Peyer's patch (tissue), 4 donors: Measurements from ENCODE around the gene WDR18. TPM values are rescaled to one million over a fixed set of nuclear protein-coding genes. Genes with fewer than 3 reads are reported as not detected.
A peak's percentile ranks its signal among the peaks of the same experiment; 100 is the strongest.

Experiments used
- DNase-seq, 3 donors: peaks; one replicate each; pipeline ENCODE4 v3.0.0-alpha.2; 2017 to 2019
- H3K27ac ChIP-seq, 4 donors: fragments of 200-600 bp; sonication (generic); one replicate each; pipeline ENCODE4 v1.5.1; 2016 to 2019
- H3K27me3 ChIP-seq, 2 donors: fragments of 200-600 bp; sonication (generic); one replicate each; pipeline ENCODE4 v1.5.1; 2019
- H3K36me3 ChIP-seq, 3 donors: fragments of 200-600 bp; sonication (generic); one replicate each; pipeline ENCODE4 v1.5.1; 2016 to 2019
- H3K4me1 ChIP-seq, 4 donors: fragments of 200-600 bp; sonication (generic); one replicate each; pipeline ENCODE4 v1.5.1; 2016 to 2019
- H3K4me3 ChIP-seq, 4 donors: fragments of 200-600 bp; sonication (generic); 1 replicate in 3 of 4; 2 replicates in 1 of 4; pipeline ENCODE4 v1.5.1; 2016 to 2019; ENCODE audit warnings: mild to moderate bottlenecking in 1 of 4
- H3K9me3 ChIP-seq, 4 donors: fragments of 200-600 bp; sonication (generic); one replicate each; pipeline ENCODE4 v1.5.1; 2016 to 2019; ENCODE audit warnings: mild to moderate bottlenecking in 1 of 4
- POLR2A ChIP-seq, 2 donors: fragments of 450-650 bp; IDR thresholded peaks; one replicate each; pipeline ENCODE4 v1.5.1; 2017; ENCODE audit warnings: antibody characterized with exemption in 2 of 2, mild to moderate bottlenecking in 2 of 2, moderate library complexity in 2 of 2
- total RNA-seq, 4 donors: library from RNA; depleted of rRNA; stranded (reverse); fragments of >200 nt; gene quantifications; one replicate each; pipeline ENCODE4 v1.1.0, GENCODE V29; 2016
- TF ChIP-seq, protein P1 (sequence below), 6 experiments: fragments of 450-650 bp in 4 of 6; fragments of 200-600 bp in 2 of 6; sonication (generic) in 1 of 6; IDR thresholded peaks; one replicate each; pipeline ENCODE4 v1.5.1; 2017 to 2019; ENCODE audit warnings: antibody characterized with exemption in 6 of 6, mild to moderate bottlenecking in 3 of 6, moderate library complexity in 1 of 6

The WDR18 gene
- total RNA-seq, 4 donors from 2014 or later: 26.4 to 58.8 (median 40.5) TPM

DNA sequence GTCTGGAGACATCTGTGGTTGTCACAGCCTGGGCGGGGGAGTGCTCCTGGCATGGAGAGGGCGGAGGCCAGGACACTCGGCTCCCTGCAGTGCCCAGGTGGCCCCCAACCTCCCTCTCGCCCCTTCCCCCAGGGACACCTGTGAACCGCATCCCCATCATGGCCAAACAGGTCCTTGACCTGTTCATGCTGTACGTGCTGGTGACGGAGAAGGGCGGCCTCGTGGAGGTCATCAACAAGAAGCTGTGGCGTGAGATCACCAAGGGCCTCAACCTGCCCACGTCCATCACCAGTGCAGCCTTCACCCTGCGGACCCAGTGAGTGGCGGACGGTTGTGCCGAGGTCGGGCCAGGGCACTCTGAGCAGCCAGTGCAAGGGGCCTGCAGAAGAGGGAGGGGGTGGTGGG, 20.0 kb upstream of the WDR18 start:
- H3K4me3 ChIP-seq: no peak overlapping the region
- no peak overlapping the region for H3K27ac ChIP-seq
- H3K4me1 ChIP-seq: no peaks in the 10 kb centered on the region
- peaks cover 0 to 32% (median 0%) of the 10 kb centered on the region in 3 donors for H3K36me3 ChIP-seq
- H3K9me3 ChIP-seq: no peaks in the 10 kb centered on the region
- DNase-seq: no peak
- no peaks in the 10 kb centered on the region for H3K27me3 ChIP-seq
- TF ChIP-seq POLR2A (IDR thresholded peaks at IDR 0.05): no peak
- TF ChIP-seq, protein P1, sequence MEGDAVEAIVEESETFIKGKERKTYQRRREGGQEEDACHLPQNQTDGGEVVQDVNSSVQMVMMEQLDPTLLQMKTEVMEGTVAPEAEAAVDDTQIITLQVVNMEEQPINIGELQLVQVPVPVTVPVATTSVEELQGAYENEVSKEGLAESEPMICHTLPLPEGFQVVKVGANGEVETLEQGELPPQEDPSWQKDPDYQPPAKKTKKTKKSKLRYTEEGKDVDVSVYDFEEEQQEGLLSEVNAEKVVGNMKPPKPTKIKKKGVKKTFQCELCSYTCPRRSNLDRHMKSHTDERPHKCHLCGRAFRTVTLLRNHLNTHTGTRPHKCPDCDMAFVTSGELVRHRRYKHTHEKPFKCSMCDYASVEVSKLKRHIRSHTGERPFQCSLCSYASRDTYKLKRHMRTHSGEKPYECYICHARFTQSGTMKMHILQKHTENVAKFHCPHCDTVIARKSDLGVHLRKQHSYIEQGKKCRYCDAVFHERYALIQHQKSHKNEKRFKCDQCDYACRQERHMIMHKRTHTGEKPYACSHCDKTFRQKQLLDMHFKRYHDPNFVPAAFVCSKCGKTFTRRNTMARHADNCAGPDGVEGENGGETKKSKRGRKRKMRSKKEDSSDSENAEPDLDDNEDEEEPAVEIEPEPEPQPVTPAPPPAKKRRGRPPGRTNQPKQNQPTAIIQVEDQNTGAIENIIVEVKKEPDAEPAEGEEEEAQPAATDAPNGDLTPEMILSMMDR (IDR thresholded peaks at IDR 0.05): no peak

DNA sequence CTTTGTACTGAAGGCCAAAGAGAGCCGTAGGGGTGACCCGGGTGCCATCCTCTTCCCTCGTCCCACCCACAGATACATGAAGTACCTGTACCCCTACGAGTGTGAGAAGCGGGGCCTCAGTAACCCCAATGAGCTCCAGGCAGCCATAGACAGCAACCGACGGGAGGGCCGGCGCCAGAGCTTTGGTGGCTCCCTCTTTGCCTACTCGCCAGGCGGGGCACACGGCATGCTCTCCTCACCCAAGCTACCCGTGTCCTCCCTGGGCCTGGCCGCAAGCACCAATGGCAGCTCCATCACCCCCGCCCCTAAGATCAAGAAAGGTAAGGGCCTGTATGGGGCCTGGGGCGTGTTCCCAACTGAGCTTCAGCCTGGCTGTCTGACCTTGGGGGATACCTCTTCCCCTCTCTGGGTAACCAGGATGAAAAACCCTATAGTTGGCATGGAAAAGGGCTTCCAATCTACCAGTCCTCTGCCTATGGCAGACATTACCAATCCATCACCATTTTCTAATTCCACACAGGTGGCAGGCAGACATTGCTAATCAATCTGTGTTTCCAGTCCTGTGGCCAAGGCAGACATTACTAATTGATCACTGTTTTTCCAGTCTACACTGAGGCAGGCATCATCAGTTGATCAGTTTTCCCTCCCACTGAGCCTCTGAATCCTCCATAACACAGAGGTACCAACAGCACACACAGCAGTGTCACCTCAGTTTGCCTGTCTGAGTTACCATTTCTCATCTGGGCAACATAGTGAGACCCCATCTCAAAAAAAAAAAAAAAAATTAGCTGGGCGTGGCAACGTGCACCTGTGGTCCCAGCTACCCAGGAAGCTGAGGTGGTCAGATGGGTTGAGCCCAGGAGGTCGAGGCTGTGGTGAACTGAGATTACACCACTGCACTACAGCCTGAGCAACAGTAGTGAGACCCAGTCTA, 19.1 kb upstream of the WDR18 start:
- DNase-seq: no peak
- H3K36me3 ChIP-seq: peaks cover 0 to 41% (median 0%) of the 10 kb centered on the region in 3 donors

DNA sequence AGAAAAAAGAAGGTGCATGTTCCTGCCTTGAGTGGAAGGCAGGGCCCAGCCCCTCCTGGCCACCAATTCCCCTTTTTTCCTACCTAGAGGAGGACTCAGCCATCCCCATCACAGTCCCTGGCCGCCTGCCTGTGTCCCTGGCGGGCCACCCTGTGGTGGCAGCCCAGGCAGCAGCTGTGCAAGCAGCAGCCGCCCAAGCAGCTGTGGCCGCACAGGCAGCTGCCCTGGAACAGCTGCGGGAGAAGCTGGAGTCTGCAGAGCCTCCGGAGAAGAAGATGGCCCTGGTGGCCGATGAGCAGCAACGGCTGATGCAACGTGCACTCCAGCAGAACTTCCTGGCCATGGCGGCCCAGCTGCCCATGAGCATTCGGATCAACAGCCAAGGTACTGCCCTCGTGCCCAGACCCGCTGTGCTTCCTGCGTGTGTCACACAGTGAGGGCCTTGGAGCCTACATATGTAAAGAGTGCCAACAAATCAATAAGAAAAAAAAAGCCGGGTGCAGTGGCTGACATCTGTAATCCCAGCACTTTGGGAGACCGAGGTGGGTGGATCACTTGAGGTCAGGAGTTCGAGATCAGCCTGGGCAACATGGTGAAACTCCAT, 17.6 kb upstream of the WDR18 start:
- Histone ChIP-seq H3K27ac (no peak overlapping the region), H3K4me1 (no peaks in the 10 kb centered on the region), H3K36me3 (peaks cover 0 to 56% (median 0%) of the 10 kb centered on the region in 3 donors), H3K9me3 (peaks cover 0 to 10% (median 2%) of the 10 kb centered on the region in 4 donors), H3K4me3 (no peak overlapping the region), H3K27me3 (no peaks in the 10 kb centered on the region)
- DNase-seq: no peak
- TF ChIP-seq POLR2A (IDR thresholded peaks at IDR 0.05): no peak
- TF ChIP-seq, protein P1 (IDR thresholded peaks at IDR 0.05): no peak

More for the DNA sequence above, 19.1 kb upstream of the WDR18 start:
- Histone ChIP-seq H3K4me1 (no peaks in the 10 kb centered on the region), H3K27me3 (no peaks in the 10 kb centered on the region), H3K27ac (no peak overlapping the region), H3K4me3 (no peak overlapping the region), H3K9me3 (no peaks in the 10 kb centered on the region)
- TF ChIP-seq POLR2A (IDR thresholded peaks at IDR 0.05): no peak
- TF ChIP-seq, protein P1 (IDR thresholded peaks at IDR 0.05): no peak

DNA sequence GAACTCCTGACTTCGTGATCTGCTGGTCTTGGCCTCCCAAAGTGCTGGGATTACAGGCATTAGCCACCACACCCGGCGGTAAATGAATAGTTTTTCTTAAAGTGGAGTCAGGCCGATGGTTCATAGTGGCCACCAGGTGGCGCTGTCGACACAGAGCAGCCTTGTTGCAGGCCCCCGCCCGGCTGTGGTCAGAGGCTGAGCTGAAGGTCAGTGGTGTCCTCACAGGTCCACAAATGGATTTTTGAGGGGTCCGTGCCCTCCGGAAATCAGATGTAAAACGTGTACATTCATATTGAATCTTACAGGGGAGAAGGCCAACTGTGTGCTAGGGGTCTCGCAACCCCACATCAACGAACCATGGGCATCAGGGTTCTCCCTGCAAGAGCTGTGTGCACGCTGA, 13.4 kb upstream of the WDR18 start:
- TF ChIP-seq POLR2A (IDR thresholded peaks at IDR 0.05): no peak
- TF ChIP-seq, protein P1 (IDR thresholded peaks at IDR 0.05): peak in 4 of 6 experiments; percentile 36 to 45 (median 40)
- Histone ChIP-seq H3K27ac (no peak overlapping the region), H3K9me3 (peaks cover 0 to 10% (median 2%) of the 10 kb centered on the region in 4 donors), H3K4me3 (no peak overlapping the region), H3K4me1 (no peaks in the 10 kb centered on the region), H3K27me3 (no peaks in the 10 kb centered on the region), H3K36me3 (peaks cover 0 to 45% (median 0%) of the 10 kb centered on the region in 3 donors)
- no peak for DNase-seq

DNA sequence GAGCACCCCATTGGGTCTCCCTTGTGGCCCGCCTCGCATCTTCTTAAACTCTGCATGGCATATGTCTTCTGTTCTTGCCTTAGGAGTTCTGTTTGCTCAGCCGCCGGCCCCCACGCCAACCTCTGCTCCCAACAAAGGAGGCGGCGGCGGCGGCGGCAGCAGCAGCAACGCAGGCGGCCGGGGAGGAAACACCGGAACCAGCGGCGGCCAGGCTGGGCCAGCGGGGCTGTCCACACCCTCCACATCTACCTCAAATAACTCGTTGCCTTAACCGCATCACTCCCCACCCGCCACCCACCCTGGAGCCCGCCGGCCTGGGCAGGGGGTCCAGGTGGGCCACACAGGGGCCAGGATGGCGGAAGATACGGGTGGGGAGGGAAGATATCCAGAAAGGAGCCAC, 12.3 kb upstream of the WDR18 start:
- TF ChIP-seq, protein P1 (IDR thresholded peaks at IDR 0.05): no peak
- TF ChIP-seq POLR2A (IDR thresholded peaks at IDR 0.05): no peak
- DNase-seq: no peak
- H3K4me3 ChIP-seq: no peak overlapping the region
- H3K27me3 ChIP-seq: no peaks in the 10 kb centered on the region
- peaks cover 0 to 10% (median 2%) of the 10 kb centered on the region in 4 donors for H3K9me3 ChIP-seq
- H3K4me1 ChIP-seq: no peaks in the 10 kb centered on the region
- H3K27ac ChIP-seq: no peak overlapping the region
- H3K36me3 ChIP-seq: peaks cover 0 to 42% (median 0%) of the 10 kb centered on the region in 3 donors
